Right lobe of liver (tissue), 4 donors: Measurements from ENCODE around the gene TNK1.

Source experiments
- POLR2A ChIP-seq: fragments of 450-650 bp; IDR thresholded peaks from one replicate; pipeline ENCODE4 v1.6.1; 2017; ENCODE audit warnings: antibody characterized with exemption, mild to moderate bottlenecking
- TF ChIP-seq, protein P1 (sequence below), 4 donors: fragments of 200-600 bp in 3 of 4; fragments of 450-650 bp in 1 of 4; IDR thresholded peaks; one replicate each; pipeline versions ENCODE4 v1.5.1 to v1.8.0; 2016 to 2022; ENCODE audit warnings: antibody characterized with exemption in 4 of 4, mild to moderate bottlenecking in 2 of 4
- donor health status: DM: no; HTN: no; CAD: no.
- donor health status: DM: no; HTN: no; CAD: no.
- donor health status: DM: no; HTN: yes; CAD: no.

DNA sequence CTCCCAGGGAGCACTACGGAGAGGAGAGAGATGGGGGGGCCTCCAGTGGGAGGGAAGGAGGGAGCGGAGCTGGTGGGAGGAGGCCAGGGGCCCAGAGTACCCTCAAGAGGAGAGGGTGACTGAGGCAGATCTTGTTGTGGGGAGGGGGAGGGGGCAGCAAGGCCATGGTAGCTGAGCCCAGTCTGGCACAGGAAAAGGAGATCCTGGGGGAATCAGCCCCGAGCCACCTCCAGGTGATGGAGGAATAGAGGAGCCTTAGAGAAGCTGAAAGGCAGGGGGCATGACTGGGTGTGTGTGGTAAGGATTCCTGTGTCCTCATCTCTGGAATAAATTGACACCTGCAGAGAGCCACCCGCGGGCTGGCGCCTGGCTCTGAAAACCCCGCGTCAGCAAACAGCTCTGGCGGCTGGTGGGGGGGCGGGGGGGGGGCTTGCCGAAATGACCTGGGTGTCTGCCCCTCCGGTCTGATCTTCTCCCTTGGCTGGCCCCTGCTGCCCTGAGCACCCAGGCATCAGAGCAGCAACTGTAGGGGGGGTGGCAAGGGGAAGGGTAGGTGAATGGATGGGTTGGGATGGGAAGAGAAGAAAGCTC is 25.4 kb downstream of the TNK1 start:
- TF ChIP-seq, protein P1, sequence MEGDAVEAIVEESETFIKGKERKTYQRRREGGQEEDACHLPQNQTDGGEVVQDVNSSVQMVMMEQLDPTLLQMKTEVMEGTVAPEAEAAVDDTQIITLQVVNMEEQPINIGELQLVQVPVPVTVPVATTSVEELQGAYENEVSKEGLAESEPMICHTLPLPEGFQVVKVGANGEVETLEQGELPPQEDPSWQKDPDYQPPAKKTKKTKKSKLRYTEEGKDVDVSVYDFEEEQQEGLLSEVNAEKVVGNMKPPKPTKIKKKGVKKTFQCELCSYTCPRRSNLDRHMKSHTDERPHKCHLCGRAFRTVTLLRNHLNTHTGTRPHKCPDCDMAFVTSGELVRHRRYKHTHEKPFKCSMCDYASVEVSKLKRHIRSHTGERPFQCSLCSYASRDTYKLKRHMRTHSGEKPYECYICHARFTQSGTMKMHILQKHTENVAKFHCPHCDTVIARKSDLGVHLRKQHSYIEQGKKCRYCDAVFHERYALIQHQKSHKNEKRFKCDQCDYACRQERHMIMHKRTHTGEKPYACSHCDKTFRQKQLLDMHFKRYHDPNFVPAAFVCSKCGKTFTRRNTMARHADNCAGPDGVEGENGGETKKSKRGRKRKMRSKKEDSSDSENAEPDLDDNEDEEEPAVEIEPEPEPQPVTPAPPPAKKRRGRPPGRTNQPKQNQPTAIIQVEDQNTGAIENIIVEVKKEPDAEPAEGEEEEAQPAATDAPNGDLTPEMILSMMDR (IDR thresholded peaks at IDR 0.05) = no peak
- no peak for TF ChIP-seq POLR2A
